GM04504 (cell line): ENCODE measurements around the gene COL11A2.

ENCODE experiments used
- DNase-seq: peaks from one replicate; pipeline ENCODE4 v3.0.0-alpha.2; 2012; ENCODE audit warnings: low read depth

Gene COL11A2

DNA sequence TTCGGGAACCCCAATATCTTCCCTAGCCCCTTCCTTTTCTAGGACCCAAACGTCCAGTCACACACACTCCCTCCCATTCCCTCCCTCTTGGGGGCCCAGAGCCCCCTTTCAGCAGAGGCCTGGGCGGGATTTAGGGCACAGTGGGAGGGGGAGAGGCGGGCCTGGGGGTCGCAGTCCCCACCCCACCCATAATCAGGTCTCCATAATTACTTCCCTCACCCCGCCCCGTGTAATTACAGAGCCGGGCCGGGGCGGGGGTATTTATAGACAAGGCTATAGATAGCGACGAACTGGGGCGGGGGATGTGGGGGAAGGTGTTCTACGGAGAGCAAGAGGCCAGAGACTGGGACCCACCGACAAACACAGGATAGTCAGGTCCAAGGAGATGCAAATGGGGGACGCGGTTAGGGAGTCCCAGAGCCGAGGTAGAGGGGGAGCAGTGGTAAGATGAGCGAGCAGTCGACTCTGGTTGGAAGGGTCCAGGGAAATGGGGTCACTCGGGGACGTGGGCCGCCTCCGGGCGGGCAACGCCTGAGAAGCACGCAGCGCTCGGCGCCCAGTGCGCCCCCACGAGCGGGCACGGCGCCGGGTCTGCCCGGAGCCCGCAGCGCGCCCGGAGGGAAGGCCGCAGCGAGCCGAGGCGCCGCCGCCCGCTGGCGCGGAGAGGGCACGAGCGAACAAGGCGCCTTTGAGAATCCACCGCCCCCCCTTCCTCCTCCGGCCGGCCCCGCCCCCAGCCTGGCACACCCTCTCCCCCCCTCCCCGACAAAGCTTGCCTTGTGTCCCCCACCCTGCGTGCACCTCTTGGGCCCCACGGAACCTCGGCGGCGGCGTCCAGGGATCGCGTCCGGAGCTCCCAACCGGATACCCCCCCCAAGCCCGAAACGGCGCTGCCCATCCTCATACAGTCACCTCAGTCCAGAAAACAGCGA, 670 bp upstream of the COL11A2 start:
- no peak for DNase-seq

DNA sequence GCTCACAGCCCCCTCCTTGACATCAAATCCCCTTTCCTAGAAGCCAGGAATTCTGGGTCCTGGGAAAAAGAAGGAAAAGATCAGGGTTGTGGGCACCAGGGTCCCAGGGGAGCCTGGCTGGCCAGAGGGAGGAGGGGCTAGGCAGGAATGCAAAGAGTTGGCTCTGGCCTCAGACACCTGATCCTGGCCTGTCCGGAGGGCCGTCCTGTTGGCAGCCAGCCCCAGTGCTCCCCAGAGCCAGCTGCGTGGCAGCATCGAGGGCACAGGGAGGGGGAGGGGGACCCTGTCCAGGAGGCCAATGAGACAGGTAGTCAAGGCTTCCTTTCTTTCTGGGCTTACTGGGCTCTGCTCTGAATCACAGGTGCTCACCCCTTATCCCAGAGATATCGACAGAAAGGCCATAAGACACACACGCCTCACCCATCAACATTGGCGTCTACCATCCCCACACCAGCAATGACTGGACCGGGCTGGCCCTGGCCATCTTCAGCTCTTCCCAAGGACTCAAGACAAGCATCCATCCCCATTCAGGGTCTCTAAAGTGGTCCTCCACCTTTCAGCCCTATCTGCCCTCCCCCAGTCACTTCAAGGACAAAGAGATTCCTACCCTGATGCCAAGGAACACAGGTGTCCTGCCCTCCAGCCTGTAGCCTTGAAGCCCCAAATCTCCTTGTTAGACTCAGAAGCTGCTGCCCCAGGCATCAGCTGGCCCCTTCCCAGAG, 723 bp downstream of the COL11A2 start:
- no peak for DNase-seq

DNA sequence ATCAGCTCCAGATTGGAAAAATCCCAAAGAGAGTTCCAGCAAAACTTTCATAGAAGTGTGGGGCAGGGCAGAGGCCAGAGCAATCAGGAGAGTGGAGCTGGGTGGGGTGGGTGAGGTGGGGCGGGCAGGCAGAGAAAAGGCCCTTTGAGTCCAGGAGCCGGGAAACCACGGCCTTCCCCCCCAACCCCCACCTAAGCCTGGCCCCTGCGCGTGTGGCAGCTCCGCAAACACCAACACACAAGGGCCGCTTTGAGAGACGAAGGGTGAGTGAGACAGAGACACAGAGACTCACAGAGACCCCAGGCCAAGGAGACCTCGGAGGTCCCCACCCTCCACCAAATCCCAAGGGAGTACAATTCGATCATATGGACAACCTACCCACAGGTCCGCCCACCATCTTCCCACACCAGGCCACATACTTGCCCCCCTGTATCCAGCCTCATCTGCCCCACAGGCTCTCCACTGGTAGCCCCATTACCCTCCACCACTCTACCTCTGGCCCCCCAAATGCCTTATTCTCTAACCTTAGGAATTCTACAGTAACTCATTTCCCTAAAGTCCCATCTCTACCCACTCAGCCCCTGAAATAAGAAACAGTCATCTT, 1.7 kb downstream of the COL11A2 start:
- DNase-seq, result no peak

DNA sequence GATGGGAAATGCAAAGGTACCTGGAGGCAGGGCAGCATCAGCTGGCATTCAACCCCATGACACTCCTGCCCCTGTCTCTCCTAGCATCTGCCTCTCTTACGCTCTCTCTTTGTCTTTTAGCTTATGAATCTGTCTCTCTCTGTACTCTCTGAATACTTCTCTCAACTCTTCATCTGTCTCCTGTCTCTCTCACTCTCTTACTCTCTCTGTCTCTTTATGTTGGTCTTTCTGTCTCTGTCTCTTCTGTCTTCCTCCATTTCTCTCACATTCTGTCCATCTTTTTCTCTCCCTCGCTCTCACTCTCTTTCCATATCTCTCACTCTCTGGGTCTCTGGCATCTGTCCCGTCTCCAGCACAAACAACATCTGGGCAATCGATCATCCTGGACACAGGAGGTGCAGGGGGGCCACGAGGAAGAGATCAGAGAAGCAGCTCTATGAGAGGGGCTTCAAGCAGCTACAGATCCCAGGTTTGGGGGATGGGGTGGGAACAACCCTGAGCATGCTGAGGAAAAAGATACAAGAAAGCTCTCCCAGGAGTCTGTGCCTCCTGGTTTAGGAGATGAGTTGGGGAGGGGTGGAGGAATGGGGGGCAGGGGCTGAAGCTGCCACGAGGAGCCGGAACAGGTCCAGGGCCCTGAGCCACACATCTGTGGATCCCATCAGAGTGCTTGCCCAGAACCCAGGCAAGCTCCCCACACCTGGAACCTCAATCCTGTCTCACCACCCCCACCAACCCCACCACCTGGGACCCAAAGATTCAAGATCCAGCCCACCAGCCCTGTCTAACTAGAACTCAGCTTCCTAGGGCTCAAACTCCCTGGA, 2.4 kb downstream of the COL11A2 start:
- no peak for DNase-seq

DNA sequence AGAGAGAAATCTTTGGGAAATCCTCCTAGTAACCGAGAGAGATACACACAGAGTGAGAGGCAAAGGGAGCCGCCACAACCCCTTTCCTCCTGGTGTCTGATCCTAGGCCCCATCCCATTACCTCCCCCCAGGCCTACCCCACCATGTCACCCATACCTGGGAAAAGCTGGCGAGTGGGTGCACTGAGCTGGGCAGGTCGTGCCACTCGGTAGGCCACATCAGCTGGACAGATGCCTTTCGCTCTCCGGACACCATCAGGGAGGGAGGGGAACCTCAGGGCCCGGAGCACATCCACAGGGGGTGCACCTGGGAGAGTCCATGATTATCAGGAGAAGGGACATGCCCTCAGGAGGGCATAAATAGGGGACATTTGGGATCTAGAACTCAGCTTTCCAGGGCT, 3.1 kb downstream of the COL11A2 start:
- no peak for DNase-seq

DNA sequence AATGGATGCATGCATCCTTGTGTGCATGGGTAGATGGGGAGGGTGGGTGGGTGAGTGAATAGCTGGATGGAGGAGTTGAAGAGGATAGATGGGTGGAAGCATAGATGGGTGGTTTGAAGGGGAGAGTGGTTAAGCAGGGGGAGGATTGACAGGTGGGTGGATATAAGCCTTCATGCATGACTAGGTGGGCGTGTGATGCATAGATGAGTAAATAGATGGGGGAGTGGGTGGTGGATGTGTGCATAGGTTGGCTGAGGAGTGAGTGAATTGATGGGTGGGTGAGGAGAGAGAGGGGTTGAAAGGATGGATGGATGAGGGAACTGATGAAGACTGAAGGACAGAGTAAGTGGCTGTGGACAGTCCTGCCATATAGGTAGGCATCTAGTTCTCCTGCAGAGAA, 4.5 kb downstream of the COL11A2 start:
- DNase-seq, result no peak

DNA sequence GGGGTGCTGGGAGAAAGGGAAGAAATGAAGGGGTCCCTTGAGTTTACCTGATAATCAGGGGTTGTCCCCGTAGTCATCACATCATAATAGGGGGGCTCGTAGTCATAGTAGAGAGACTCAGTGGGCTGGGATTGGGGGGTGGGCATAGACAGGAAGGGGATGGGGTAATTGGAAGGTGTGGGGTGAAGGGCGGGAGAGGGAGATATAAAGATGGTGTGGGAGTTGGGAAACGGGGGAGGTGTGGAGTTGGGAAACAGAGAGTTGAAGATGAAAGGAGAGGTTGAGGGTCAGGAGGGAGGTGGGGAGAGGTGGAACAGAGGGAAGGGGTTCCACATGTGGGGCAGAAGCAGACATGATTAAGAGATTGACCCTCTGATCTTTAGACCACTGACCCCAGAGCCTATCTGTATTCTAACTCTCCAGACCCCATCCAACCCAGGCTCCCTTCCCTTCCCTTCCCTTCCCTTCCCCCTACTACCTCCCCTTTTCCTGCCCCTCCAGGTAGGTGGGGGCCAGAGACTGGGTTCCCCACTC, 6.5 kb downstream of the COL11A2 start:
- no peak for DNase-seq

DNA sequence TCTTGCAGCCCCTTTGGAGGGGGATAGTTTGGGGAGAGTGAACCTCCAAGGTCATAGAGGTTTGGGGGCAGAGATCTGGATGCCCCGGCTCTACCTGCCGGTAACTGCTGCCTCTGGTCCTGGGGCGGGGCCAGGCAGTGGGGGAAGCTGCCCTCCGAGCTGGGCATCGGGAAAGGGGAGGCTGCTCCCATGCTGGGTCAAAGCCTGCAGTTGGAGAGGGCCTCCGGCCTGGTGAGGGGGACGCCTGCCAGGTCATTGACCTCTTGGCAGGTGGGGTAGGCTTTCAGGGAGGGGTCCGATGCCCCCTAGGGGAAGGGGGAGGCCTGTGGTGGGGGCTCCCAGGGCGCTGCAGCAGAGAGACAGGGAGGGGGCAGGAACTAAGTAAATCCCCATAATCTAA, 7.1 kb downstream of the COL11A2 start:
- no peak for DNase-seq

DNA sequence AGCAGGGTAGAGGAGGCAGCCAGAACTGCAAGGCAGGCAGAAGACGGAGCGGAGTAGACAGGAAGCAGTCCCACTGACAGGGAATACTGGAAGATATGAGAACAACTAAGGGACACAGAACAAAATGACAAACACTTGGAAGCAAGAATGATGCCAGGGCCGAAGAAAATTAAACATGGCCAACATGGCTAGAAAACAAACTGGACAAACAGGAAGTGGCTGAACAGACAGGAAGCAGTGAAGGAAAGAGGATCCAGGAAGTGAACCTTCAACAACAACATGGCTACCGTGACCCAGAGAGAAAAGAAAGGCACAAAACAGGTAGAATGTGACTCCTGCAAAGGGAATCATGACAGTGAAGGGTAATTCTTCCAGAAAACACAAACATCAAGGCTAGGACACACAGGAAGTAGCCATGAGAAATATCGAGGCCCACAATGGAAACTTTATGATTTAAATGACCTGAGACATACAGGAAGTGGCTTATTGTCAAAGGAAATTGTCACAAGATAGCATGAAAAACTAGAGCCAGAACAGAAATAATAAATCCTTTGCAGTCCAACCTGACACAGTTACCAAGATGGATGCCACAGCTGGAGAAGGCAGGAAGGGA, 9.1 kb downstream of the COL11A2 start:
- no peak for DNase-seq

DNA sequence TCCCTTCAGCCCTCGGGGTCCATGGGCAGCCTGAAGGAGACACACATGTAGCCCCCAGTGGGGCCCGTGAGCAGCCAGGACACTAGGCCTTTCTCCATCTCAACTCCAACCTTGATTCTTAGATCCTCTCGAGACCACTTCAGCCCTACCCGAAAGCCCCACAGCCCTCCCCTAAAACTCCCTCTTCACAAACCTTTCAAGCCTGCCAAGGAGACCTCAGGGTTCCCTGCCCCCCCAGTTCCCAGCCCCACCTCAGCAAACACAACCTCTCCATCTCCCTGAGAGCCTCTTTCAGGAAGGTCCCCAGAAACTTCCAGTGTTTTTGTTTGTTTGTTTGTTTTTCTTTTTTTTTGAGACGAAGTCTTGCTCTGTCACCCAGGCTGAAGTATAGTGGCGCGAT, 11.1 kb downstream of the COL11A2 start:
- DNase-seq, result no peak

DNA sequence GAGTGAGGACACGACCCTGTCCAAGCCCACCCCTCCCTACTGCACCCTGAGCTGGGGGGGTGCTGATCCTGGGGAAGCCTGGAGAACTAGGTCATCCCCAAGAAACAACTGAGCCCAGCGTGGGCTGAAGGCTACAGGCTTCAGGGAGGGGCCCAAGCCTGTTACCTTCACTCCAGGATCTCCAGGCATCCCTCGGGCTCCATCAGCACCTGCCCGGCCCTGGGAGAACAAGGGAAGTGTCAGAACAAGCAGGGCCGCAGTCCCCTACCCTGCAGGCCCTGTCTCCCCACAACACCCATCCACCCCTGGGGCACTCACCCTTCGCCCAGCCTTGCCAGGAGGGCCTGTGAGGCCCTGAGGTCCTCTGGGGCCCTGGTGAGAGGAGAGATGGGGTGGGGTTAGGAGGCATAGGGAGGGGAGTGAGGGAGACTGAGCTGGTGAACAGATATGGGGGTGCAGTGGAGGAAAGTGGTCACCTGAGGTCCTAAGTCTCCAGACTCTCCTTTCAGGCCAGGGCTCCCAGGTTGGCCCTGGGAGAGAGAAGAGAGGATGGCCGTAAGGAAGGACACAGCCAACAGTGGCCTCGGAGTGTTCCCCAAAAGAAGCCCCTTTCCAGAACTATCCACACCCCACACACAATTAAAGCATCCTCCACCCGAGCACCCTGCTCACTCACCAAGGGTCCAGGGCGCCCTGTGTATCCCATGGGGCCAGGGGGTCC, 13.4 kb downstream of the COL11A2 start:
- DNase-seq, result no peak

DNA sequence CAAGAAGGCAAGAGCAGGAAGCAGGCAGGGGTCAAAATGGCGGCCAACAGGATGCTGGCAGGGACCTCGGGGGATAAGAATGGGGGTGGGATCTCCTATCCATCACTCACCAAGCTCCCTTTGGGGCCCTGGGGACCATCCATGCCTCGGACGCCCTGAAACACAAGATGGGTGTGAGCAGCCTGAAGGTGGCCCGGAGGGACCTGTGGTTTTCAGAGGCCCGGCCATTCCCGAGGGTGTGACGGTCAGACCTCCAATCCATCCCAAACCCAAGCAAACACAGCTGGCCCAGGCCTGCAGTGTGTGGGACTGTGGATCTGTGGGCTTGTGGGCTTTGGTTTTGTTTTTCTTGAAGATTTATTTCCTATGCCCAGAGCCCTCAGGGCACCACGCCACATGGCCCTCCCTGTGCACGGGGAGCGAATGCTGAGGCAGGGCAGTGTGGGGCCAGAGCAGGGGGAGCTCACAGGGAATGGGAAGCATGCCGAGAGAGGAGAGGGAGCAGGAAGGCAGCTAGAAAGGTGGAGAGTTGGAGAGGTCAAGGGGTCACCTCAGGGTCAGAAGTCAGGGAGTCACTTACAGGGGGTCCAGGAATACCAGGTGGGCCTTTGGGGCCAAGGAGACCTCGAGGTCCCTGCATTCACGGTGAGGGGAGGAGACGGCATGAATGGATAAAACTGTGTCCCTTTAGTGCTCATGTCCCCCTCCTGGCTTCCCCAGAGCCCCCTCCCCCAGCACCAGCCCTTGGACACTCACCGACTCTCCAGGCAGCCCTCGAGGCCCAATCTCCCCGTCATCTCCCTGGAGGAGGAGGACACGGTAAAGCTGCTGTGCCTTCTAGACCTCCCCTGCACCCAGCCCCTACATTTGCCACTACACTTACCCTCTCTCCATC, 14.5 kb downstream of the COL11A2 start:
- no peak for DNase-seq

DNA sequence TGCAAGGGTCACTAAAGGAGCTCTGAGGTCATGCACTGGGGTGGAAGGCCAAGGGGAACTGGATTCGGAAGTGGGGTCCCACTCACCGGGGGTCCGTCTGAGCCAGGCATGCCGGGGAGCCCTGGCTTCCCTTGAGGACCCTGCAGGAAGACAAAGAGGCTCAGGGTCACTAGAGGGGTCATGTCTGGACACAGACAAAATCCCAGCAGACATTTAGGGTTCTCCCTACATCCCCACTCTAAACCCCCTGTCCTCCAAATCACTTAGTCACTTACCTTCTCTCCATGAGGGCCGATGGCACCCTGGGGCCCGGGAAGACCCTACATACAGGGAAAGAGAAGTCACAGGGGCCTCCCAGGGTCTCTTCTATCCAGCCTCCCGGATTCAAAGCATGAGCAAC, 15.4 kb downstream of the COL11A2 start:
- no peak for DNase-seq

DNA sequence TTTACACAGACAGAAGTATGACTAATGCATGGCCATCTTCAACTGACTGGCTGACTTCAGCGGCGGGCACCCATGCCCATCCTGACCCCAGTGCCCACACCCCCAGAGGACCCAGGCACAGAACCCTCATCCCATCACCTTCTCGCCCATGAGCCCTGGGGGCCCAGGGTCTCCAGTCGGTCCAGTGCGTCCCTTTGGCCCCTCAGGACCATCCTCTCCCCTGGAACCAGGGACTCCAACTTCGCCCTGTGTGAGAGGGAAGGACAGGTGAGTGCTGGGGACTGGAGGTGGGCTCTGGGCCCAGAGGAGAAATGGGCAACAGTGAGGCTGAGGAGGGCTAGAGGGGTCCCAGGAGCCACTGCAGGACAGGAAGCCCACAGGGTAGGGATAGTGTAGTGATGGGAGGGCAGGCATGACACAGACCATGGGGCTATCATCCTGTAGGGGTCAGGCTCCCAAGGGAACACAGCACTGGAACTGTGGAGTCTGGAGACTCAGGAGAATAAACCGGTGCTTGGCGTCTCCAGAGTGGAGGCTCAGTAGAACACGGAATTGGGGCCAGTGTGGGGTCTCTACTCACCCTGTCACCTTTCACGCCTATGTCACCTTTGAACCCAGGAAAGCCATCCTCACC, 16.7 kb downstream of the COL11A2 start:
- DNase-seq, result no peak

DNA sequence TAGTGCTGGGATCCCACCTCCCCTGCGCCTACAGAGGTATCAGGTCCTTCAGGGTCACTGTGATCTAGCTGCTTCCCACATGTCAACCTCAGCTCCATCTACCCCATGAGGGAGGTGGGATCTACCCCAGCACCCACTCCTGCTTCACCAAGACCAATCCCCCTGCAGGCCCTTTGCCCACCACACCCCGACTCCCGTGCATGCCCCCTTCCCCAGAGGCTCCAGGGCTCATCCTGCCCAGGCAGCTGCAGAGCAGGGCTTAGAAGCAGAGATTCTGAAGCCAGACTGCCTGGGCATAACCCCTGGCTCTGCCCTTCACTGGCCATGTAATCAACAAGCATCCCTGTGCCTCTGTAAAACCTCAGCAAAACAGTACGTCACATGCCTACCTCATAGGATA, 17.5 kb downstream of the COL11A2 start:
- DNase-seq, result no peak

DNA sequence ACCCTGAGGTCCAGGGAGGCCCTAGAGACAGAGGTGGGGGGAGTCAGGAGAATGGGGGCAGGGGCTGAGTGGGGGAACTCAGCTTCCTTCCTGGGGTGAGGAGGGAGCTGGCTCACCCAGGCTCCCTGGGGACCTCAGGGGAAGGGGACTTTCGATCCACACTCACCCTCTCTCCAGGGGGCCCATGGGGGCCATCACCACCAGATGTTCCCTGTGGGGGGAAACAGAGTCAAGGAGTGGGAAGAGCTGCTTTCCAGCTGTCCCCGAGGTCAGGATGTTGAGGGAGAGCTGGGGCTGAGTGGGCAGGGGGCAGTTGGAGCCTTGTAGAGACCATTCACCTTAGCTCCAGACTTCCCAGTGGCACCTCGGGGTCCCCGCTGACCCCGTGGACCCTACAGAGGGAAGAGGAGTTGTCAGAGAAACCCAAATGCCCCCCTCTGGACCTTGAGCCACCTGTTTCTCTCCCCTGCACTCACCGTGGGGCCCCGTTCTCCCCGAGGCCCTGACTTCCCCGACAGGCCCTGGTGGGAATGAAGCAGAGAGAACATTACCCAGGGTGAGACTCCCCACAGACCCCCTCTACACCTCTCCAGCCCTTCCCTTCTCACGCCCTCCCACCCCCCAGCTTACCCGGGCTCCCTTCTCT, 18.6 kb downstream of the COL11A2 start:
- DNase-seq, result no peak

DNA sequence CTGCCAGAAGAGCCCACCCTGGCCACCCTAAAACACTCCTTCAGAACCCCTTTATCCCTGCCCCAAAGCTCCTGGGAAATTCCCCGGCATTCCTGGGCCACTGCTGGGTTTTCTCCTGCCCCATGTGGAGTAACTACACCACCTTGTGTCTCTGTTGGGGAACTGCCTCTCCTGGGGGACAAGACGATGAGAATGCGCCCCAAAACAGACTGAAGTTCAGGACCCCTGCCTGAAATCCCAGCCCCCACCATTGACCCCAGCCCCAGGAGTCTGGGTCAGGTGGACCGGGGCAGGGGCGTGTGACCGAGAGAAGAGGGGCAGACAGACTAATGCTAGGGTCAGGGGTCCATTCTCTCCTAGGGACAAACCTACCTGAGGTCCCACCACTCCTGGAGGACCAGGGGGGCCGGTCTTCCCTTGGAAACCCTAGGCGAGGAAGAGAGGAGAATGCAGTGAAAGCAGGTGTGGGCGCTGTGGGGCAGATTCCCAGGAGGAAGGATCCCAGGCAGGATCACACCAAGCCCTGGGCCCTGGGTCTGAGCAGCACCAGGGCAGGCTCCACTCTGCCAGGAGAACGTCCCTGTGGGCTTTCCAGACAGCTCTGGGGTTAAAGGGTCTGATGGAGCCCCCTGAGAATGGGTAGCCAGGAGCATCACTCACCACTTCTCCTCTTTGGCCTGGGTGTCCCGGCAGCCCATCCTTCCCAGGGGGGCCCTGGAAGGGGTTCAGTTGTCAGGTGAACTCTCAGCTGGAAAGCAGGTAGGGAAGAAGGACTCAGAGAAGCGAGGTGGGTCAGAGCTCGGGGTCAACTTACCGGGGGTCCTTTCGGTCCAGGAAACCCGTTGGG, 19.4 kb downstream of the COL11A2 start:
- no peak for DNase-seq
